Measurements from ENCODE around the gene MOB3A. TPM values are rescaled to one million over a fixed set of nuclear protein-coding genes. Genes with fewer than 3 reads are reported as not detected.
A peak's percentile ranks its signal among the peaks of the same experiment; 100 is the strongest.

MOB3A gene
- total RNA-seq, 1 donor from 2014 or later = 69.2 TPM

DNA sequence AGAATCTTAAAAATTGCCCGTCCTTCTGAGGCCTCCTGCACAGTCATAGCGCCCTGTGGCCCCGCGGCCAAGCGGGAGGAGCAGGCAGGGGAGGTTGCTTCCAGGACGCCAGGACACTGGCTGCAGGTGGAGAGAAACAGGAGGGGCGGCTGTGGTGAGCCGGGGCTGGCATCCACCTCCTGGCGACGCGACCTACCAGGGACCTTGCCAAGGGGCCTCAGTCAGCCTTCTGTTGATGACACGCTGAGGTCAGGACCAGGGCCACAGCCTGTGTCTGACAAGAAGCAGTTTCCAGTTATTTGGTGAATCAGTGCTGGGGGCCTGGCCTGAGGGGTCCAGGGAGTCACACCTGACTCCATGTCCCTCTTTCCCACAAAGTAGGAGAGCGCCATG is 31.7 kb downstream of the MOB3A start:
- H3K27me3 ChIP-seq (ENCODE audit: low read depth) = no peaks in the 10 kb centered on the region
- H3K4me3 ChIP-seq = no peak overlapping the region
- intact Hi-C loops (cut with DNase I) = no loop called here
- H3K27ac ChIP-seq = peak overlapping the region; percentile 73
- TF ChIP-seq, protein P1, sequence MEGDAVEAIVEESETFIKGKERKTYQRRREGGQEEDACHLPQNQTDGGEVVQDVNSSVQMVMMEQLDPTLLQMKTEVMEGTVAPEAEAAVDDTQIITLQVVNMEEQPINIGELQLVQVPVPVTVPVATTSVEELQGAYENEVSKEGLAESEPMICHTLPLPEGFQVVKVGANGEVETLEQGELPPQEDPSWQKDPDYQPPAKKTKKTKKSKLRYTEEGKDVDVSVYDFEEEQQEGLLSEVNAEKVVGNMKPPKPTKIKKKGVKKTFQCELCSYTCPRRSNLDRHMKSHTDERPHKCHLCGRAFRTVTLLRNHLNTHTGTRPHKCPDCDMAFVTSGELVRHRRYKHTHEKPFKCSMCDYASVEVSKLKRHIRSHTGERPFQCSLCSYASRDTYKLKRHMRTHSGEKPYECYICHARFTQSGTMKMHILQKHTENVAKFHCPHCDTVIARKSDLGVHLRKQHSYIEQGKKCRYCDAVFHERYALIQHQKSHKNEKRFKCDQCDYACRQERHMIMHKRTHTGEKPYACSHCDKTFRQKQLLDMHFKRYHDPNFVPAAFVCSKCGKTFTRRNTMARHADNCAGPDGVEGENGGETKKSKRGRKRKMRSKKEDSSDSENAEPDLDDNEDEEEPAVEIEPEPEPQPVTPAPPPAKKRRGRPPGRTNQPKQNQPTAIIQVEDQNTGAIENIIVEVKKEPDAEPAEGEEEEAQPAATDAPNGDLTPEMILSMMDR (IDR thresholded peaks at IDR 0.05) = no peak
- peaks cover 44% of the 10 kb centered on the region for H3K4me1 ChIP-seq
- H3K36me3 ChIP-seq = no peaks in the 10 kb centered on the region
- no peak for DNase-seq
- H3K9me3 ChIP-seq = no peaks in the 10 kb centered on the region
- no peak for ATAC-seq

DNA sequence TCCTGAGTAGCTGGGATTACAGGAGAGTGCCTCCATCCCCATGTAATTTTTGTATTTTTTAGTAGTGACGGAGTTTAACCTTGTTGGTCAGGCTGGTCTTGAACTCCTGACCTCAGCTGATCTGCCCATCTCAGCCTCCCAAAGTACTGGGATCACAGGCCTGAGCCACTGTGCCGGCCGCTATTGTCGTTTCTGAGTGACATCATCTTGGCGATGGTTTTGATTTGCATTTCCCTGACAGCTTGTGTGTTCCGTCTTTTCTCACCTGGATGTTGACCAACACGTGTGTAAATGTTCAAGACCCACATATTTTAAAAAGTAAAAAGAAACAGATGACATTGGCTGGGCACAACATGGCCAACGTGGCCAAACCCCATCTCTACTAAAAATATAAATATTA is 32.3 kb downstream of the MOB3A start:
- Histone ChIP-seq H3K27ac (peak overlapping the region; percentile 73), H3K9me3 (no peaks in the 10 kb centered on the region), H3K27me3 (ENCODE audit: low read depth) (no peaks in the 10 kb centered on the region), H3K4me1 (peaks cover 46% of the 10 kb centered on the region), H3K36me3 (no peaks in the 10 kb centered on the region), H3K4me3 (no peak overlapping the region)
- ATAC-seq = no peak
- TF ChIP-seq, protein P1 (IDR thresholded peaks at IDR 0.05) = no peak
- no peak for DNase-seq
- intact Hi-C loops (cut with DNase I) = no loop called here

DNA sequence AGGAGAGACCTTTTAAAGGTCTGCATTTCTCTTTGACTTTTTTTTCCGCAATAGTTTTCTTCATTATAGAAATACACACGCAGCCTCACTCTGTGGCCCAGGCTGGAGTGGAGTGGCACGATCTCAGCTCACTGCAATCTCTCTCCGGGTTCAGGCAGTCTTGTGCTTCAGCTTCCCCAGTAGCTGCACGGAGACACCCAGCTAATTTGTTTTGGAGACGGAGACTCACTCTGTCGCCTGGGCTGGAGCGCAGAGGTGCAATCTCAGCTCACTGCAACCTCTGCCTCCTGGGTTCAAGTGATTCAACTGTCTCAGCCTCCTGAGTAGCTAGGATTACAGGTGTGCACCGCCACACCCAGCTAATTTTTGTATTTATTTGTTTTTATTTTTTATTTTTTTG is 33.4 kb downstream of the MOB3A start:
- no peak overlapping the region for H3K27ac ChIP-seq
- no peaks in the 10 kb centered on the region for H3K36me3 ChIP-seq
- H3K4me1 ChIP-seq = peaks cover 56% of the 10 kb centered on the region
- H3K4me3 ChIP-seq = no peak overlapping the region
- TF ChIP-seq, protein P1 (IDR thresholded peaks at IDR 0.05) = no peak
- H3K9me3 ChIP-seq = no peaks in the 10 kb centered on the region
- intact Hi-C loops (cut with DNase I) = no loop called here
- no peak for ATAC-seq
- no peaks in the 10 kb centered on the region for H3K27me3 ChIP-seq (ENCODE audit: low read depth)
- DNase-seq = no peak

DNA sequence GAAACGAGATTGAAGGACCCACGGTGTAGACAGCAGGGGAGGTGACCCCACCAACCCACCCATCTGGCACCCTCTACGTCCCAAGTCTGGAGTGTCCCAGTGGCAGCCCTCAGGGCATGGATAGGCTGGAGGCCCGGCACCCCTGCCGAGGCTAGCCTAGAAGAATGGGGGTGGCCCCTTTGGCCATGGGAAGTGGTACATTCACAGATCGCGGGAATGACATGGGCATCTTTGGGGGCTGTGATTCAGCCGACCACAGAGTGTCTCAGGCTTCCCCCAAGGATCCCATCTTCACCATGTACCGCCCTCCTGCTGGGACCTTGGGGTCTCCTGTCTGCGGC is 33.8 kb downstream of the MOB3A start:
- intact Hi-C loops (cut with DNase I) = no loop called here
- Histone ChIP-seq H3K36me3 (no peaks in the 10 kb centered on the region), H3K9me3 (no peaks in the 10 kb centered on the region), H3K4me3 (peak overlapping the region; percentile 79), H3K4me1 (peaks cover 60% of the 10 kb centered on the region), H3K27ac (peak overlapping the region; percentile 100), H3K27me3 (ENCODE audit: low read depth) (no peaks in the 10 kb centered on the region)
- DNase-seq (no peak), ATAC-seq (no peak)
- TF ChIP-seq, protein P1 (IDR thresholded peaks at IDR 0.05) = no peak

DNA sequence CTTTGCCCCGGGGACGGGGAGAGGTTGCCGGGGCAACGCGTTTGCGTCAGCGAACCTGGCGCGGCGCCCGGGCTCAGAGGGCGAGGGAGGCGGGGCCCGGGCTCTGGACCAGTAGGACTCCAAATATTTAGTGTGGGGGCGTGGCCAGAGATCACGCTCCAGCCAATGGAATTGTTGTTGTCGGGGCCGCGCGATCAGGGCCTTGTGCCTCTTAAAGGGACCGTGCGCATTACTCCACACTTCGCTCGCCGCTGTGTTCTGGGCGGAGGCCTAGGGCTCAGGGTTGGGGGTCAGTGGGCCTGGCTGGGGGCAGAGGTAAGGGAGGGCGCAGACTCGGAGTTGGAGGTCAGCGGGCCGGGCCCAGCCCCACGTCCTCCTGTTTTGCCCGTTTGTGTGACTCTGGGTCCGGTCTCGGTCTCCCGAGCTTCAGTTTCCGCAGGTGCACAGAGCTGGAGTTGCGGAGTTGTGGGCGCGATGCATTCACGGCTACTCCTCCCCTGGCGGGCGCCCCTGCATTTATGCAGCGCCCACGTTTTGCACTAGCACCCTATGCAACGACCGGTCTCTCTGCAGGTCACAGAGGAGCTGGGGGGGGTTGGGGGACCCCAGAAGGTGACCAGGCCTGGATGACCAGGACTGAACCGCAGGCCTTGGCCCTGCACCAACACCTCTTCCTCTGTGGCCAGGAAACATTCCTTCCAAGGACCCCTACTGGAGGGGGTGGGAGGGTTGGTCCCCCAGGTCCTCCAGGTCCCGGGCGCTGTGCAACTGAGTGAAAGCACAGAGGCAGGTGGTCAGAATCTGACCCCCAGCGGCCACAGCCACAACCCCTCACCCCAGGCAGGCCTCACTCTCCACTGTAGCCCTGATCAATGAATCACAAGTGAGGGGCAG is 34.4 kb downstream of the MOB3A start:
- H3K4me1 ChIP-seq = peaks cover 66% of the 10 kb centered on the region

More for the DNA sequence above, 34.4 kb downstream of the MOB3A start:
- intact Hi-C loops (cut with DNase I) = no loop called here
- Histone ChIP-seq H3K9me3 (no peaks in the 10 kb centered on the region), H3K27me3 (ENCODE audit: low read depth) (no peaks in the 10 kb centered on the region), H3K27ac (peak overlapping the region; percentile 100), H3K4me3 (peak overlapping the region; percentile 79), H3K36me3 (no peaks in the 10 kb centered on the region)
- DNase-seq = peak; percentile 99
- TF ChIP-seq, protein P1 (IDR thresholded peaks at IDR 0.05) = no peak
- ATAC-seq = peak; percentile 90 to 93
